Measurements from ENCODE around the gene PAPPA2. TPM values are rescaled to one million over a fixed set of nuclear protein-coding genes. Genes with fewer than 3 reads are reported as not detected.

The PAPPA2 gene
- total and polyA plus RNA-seq, 10 of the 15 experiments (the other 5 are each of a cell fraction or from before 2014, with no cell fraction given): under 0.01 to 0.06 (median 0.03) TPM; not detected in 7

DNA sequence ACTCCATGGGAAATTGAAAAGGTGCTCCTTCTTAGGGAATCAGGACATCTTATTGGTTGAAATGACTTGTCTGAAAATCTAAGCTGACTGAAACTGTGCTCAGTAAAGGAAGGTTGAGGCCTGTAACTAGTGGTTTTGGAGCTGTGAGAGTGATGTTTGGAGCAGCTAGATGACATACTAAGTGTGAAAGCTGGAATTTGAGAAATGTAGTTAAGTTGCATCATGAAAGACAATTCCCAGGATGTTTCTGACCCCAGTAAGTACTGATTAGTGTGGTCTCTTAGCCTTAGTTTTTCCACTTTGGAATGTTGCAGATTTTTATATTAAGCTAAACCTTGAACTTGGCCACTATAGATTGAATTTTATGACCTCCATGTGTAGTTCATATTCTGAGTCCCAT lies 154.9 kb downstream of the PAPPA2 start:
- FAIRE-seq (no peak), ATAC-seq (no peak), DNase-seq (ENCODE audit: low read depth, low spot score) (no peak)
- intact Hi-C loops (cut with micrococcal nuclease; ENCODE audit: unreplicated experiment): no loop called here
- H3K9ac ChIP-seq (ENCODE audit: control insufficient read depth, insufficient read depth, low read length): no peak overlapping the region
- H3K4me2 ChIP-seq (ENCODE audit: control insufficient read depth, insufficient read depth): no peak overlapping the region
- H3K79me2 ChIP-seq (ENCODE audit: control insufficient read depth, insufficient read depth, low read length): no peaks in the 10 kb centered on the region
- no peaks in the 10 kb centered on the region for H3K9me3 ChIP-seq (replicated peaks; ENCODE audit: control insufficient read depth, insufficient read depth, low read length)
- BruUV-seq (replicated peaks): no TSS peak
- POLR2A ChIA-PET: interaction anchor here (0.6 kb wide), 1 partner anchor 8 kb away, joined by 3 read pairs; no protein-coding TSS in a partner anchor
- no peak for TF ChIP-seq KDM1A (IDR thresholded peaks at IDR 0.05; ENCODE audit: borderline replicate concordance)
- TF ChIP-seq SRF (IDR thresholded peaks at IDR 0.05; ENCODE audit: low read depth in 2 of 2, low read length in 2 of 2): no peak
- TF ChIP-seq RBBP5 (conservative IDR thresholded peaks at IDR 0.05): no peak
- TF ChIP-seq, protein P1, sequence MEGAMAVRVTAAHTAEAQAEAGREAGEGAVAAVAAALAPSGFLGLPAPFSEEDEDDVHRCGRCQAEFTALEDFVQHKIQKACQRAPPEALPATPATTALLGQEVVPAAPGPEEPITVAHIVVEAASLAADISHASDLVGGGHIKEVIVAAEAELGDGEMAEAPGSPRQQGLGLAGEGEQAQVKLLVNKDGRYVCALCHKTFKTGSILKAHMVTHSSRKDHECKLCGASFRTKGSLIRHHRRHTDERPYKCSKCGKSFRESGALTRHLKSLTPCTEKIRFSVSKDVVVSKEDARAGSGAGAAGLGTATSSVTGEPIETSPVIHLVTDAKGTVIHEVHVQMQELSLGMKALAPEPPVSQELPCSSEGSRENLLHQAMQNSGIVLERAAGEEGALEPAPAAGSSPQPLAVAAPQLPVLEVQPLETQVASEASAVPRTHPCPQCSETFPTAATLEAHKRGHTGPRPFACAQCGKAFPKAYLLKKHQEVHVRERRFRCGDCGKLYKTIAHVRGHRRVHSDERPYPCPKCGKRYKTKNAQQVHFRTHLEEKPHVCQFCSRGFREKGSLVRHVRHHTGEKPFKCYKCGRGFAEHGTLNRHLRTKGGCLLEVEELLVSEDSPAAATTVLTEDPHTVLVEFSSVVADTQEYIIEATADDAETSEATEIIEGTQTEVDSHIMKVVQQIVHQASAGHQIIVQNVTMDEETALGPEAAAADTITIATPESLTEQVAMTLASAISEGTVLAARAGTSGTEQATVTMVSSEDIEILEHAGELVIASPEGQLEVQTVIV (IDR thresholded peaks at IDR 0.05; ENCODE audit: borderline replicate concordance, partially characterized antibody): no peak
- no peak for TF ChIP-seq FOXK2 (IDR thresholded peaks at IDR 0.05)
- TF ChIP-seq BHLHE40 (IDR thresholded peaks at IDR 0.05; ENCODE audit: borderline replicate concordance in 1 of 2, low read depth in 2 of 2, low read length in 1 of 2): no peak
- RAD21 ChIA-PET (ENCODE audit: unreplicated experiment): no interaction called here
- SMC1A ChIA-PET (ENCODE audit: uncharacterized antibody, unreplicated experiment): interaction anchor here (0.8 to 1.6 kb wide), 3 partner anchors 25 to 833 kb away, joined by 3 read pairs; no protein-coding TSS in a partner anchor
- no peak overlapping the region for H3K27ac ChIP-seq (ENCODE audit: control insufficient read depth, insufficient read depth)
- H4K20me1 ChIP-seq (ENCODE audit: control insufficient read depth, insufficient read depth): no peaks in the 10 kb centered on the region
- no peaks in the 10 kb centered on the region for H3K27me3 ChIP-seq (replicated peaks in 1 of 2; ENCODE audit: control insufficient read depth in 2 of 2, insufficient read depth in 2 of 2, low read length in 1 of 2)
- no peaks in the 10 kb centered on the region for H3K4me1 ChIP-seq (ENCODE audit: control insufficient read depth, insufficient read depth, low read length)
- in situ Hi-C loops (cut with MboI): no loop called here
- no peak overlapping the region for H2AFZ ChIP-seq (ENCODE audit: control insufficient read depth, low read depth, low read length)
- CTCF ChIA-PET: no interaction called here
- no peaks in the 10 kb centered on the region for H3K36me3 ChIP-seq (ENCODE audit: control insufficient read depth in 2 of 2, insufficient read depth in 2 of 2, low read length in 1 of 2)
- H3K4me3 ChIP-seq: no peak overlapping the region
